RWPE2 (cell line): ENCODE results near the gene ANKRD6.

Experiments used
- ATAC-seq: fragments of 200-7000 bp; cut with Tn5 transposase; 3 replicates; pipeline ENCODE4 v1.9.1; 2021; ENCODE audit warnings: low read depth
- DNase-seq: peaks from one replicate; pipeline ENCODE4 v3.0.0-alpha.2; 2020; ENCODE audit warnings: low spot score
- H3K27ac ChIP-seq: fragments of 450-650 bp; 2 replicates; pipeline ENCODE4 v1.5.1; 2017; ENCODE audit warnings: mild to moderate bottlenecking; ENCODE audit not compliant: poor library complexity, severe bottlenecking
- H3K27me3 ChIP-seq: fragments of 250-450 bp; sonication (Bioruptor Pico); 2 replicates; pipeline ENCODE4 v1.5.1; 2021; ENCODE audit warnings: mild to moderate bottlenecking, moderate library complexity; ENCODE audit not compliant: insufficient read depth, poor library complexity, severe bottlenecking
- H3K36me3 ChIP-seq: fragments of 250-450 bp; sonication (Bioruptor Pico); 2 replicates; pipeline ENCODE4 v1.5.1; 2020; ENCODE audit warnings: low read depth, mild to moderate bottlenecking, moderate library complexity
- H3K4me1 ChIP-seq: fragments of 250-450 bp; sonication (Bioruptor Pico); 2 replicates; pipeline ENCODE4 v1.5.1; 2021; ENCODE audit warnings: mild to moderate bottlenecking, moderate library complexity; ENCODE audit not compliant: insufficient read depth, poor library complexity, severe bottlenecking
- H3K4me3 ChIP-seq: fragments of 250-450 bp; sonication (Bioruptor Pico); 2 replicates; pipeline ENCODE4 v1.5.1; 2021; ENCODE audit warnings: mild to moderate bottlenecking, moderate library complexity; ENCODE audit not compliant: severe bottlenecking
- H3K9me3 ChIP-seq: fragments of 250-450 bp; sonication (Bioruptor Pico); 2 replicates; pipeline ENCODE4 v1.5.1; 2021; ENCODE audit warnings: mild to moderate bottlenecking, moderate library complexity; ENCODE audit not compliant: severe bottlenecking
- TF ChIP-seq, protein P1 (sequence below): fragments of 450-650 bp; IDR thresholded peaks from one replicate; pipeline ENCODE4 v1.5.1; 2017; ENCODE audit warnings: mild to moderate bottlenecking, moderate library complexity; ENCODE audit not compliant: poor library complexity, severe bottlenecking

Gene ANKRD6

DNA sequence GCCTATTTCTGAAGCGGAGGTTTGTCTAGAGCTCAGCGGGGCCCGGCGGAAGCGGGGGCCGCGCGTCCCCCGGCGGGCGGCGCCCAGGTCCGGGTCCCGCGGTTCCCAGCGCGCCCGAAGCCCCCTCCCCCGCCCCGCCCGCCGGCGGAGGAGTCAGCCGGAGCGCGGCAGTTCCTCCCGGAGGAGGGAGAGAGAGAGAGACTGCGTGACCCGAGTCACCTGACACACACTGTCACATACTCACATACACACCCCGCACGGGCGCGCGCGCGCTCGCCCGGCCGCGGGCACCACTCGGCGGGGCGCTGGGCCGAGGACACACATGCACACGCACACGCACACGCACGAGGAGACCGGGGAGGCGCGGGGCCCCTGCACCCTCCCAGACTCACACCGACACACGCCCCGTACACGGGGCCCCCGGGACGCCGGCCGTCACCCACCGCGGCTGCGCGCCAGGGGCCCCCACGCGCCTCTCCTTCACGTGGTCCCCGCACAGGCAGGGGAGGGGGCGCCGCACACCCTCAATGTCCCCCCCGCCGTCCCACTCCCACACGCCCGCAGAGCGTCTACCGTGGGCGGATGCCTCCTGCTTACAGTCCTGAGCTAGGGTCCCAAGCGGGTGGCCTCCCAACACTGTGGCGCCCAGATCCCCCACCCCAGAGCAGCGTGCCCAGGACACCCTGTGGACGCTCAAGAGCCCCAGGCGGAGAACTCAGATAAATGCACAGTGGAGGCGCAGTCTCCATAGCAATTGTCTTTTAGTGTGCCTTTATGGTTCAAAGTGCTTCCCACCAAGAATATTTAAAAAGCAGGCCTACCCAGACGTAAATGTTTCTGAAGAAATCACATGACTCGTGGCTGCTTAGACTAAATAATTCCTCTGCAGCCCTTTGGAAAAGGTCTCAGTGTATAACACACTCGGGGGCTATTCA, 20.6 kb upstream of the ANKRD6 start, which contains the start of gene RRAGD:
Gene RRAGD (minus strand): TSS at position 203 of the 935 bp plus-strand sequence. CDS start 280 bp downstream, outside the sequence.
- TF ChIP-seq, protein P1, sequence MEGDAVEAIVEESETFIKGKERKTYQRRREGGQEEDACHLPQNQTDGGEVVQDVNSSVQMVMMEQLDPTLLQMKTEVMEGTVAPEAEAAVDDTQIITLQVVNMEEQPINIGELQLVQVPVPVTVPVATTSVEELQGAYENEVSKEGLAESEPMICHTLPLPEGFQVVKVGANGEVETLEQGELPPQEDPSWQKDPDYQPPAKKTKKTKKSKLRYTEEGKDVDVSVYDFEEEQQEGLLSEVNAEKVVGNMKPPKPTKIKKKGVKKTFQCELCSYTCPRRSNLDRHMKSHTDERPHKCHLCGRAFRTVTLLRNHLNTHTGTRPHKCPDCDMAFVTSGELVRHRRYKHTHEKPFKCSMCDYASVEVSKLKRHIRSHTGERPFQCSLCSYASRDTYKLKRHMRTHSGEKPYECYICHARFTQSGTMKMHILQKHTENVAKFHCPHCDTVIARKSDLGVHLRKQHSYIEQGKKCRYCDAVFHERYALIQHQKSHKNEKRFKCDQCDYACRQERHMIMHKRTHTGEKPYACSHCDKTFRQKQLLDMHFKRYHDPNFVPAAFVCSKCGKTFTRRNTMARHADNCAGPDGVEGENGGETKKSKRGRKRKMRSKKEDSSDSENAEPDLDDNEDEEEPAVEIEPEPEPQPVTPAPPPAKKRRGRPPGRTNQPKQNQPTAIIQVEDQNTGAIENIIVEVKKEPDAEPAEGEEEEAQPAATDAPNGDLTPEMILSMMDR, result no peak
- Histone ChIP-seq H3K27me3 (peaks cover 54% of the 10 kb centered on the region), H3K4me1 (peaks cover 4% of the 10 kb centered on the region), H3K4me3 (peak within 1 kb of the TSS; percentile 47), H3K36me3 (no peaks in the 10 kb centered on the region), H3K27ac (no peak within 1 kb of the TSS), H3K9me3 (no peaks in the 10 kb centered on the region)
- ATAC-seq (peak; percentile 40), DNase-seq (no peak)

DNA sequence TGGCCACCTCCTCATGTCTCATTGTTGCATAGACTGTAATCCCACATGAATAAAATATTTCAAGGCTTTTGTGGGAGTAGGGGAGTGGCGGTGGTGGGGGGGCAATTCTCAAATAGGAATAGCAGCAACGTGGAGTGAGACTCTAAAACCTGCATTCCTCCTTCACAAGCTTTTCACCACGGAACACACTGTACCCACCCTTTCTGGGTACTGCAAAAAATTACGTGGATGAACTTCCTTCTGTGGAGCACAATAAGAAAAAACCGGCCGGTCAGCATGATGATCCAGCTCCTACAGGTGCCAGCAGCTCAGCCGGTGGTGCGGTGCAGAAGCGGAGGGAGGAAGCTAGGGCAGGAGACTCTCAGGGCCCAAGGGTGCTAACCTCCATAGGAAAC, 19.9 kb upstream of the ANKRD6 start:
- ATAC-seq, result no peak
- peaks cover 54% of the 10 kb centered on the region for H3K27me3 ChIP-seq
- no peak overlapping the region for H3K27ac ChIP-seq
- H3K9me3 ChIP-seq, result no peaks in the 10 kb centered on the region
- H3K4me3 ChIP-seq, result no peak overlapping the region
- peaks cover 4% of the 10 kb centered on the region for H3K4me1 ChIP-seq
- DNase-seq, result no peak
- TF ChIP-seq, protein P1, result no peak
- no peaks in the 10 kb centered on the region for H3K36me3 ChIP-seq

DNA sequence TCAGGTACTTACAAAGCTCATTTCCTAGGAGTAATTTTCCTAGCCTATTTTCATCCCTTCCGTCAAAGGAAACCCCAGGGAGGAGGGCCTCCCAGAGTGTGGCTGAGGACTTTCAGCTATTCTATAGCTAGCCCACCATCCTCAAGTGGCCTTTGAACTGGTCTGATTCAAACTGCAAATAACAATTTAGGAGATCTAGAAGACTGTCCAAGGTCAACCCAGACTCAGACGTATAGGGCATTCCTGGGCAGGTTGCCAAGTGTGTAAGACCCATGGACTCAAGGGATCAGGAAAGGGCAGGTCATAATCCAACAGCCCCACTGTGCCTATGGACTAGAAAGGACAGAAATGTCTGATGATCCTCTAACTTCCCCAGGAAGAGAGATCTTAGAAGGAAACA, 18.7 kb upstream of the ANKRD6 start:
- peaks cover 54% of the 10 kb centered on the region for H3K27me3 ChIP-seq
- ATAC-seq (no peak), DNase-seq (no peak)
- H3K36me3 ChIP-seq, result no peaks in the 10 kb centered on the region
- H3K4me3 ChIP-seq, result no peak overlapping the region
- no peaks in the 10 kb centered on the region for H3K9me3 ChIP-seq
- H3K27ac ChIP-seq, result no peak overlapping the region
- TF ChIP-seq, protein P1, result no peak
- H3K4me1 ChIP-seq, result peaks cover 4% of the 10 kb centered on the region

DNA sequence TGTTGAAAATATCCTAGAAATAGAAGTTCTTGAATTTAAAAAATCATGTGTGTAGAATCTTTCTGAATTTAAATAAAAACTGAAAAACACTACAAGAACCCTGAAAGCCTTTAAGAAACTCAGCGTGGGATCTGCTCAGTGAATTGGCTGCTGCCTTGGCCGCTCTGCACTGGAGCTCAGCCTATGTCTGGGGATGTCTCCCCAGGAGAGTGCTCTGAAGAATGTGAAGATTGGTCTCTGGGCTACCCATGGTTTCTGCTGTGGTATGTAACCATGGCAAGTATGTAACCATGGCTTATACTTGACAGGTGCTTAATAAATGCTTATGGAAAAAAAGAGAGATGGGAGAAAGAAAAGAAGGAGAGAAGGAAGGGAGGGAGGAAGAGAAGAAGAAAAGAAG, 17.8 kb upstream of the ANKRD6 start:
- Histone ChIP-seq H3K27ac (no peak overlapping the region), H3K36me3 (no peaks in the 10 kb centered on the region), H3K4me1 (peaks cover 4% of the 10 kb centered on the region), H3K27me3 (peaks cover 44% of the 10 kb centered on the region), H3K4me3 (no peak overlapping the region), H3K9me3 (no peaks in the 10 kb centered on the region)
- DNase-seq (no peak), ATAC-seq (no peak)
- TF ChIP-seq, protein P1, result no peak

DNA sequence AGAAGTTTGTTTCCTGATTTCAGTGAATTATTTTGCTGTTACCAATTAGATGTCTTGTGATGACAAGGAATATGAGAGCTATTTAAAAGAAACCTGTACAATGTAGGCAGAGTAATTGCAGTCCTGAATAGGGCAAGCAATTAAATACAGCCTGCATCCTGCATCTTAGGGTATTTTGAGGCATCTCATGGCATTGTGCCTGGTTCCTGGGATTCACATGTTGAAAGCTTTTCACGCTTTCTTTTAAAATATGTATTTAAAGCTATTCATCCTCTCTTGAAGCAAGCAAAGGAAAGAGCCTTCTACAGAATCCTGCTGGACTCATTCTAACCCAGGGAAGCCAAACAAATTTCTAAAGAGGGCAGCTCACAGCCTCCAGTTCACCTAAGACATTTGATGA, 16.2 kb upstream of the ANKRD6 start:
- Histone ChIP-seq H3K4me3 (no peak overlapping the region), H3K36me3 (no peaks in the 10 kb centered on the region), H3K4me1 (no peaks in the 10 kb centered on the region), H3K27ac (no peak overlapping the region), H3K27me3 (peaks cover 28% of the 10 kb centered on the region), H3K9me3 (no peaks in the 10 kb centered on the region)
- TF ChIP-seq, protein P1, result no peak
- DNase-seq (no peak), ATAC-seq (no peak)
